H9 (cell line): ENCODE measurements around the gene IL17RE. TPM values are rescaled to one million over a fixed set of nuclear protein-coding genes. Genes with fewer than 3 reads are reported as not detected.

Source experiments
- DNase-seq: peaks from one replicate; pipeline ENCODE4 v3.0.0-alpha.2; 2017
- H2AFZ ChIP-seq: one replicate; pipeline ENCODE4 v1.6.1; 2013; ENCODE audit warnings: mild to moderate bottlenecking, low read length, control low read depth, moderate library complexity
- H2AK5ac ChIP-seq: 2 replicates; pipeline ENCODE4 v1.6.1; 2013; ENCODE audit warnings: low read length, control low read depth, mixed read lengths; ENCODE audit not compliant: insufficient read length
- H2BK120ac ChIP-seq: one replicate; pipeline ENCODE4 v1.6.1; 2013; ENCODE audit warnings: low read depth, mild to moderate bottlenecking, low read length, control low read depth, inconsistent platforms; ENCODE audit not compliant: poor library complexity, severe bottlenecking
- H2BK12ac ChIP-seq: 2 replicates; pipeline ENCODE4 v1.6.1; 2013; ENCODE audit warnings: low read length, control low read depth, mixed read lengths, low read depth; ENCODE audit not compliant: insufficient read length
- H2BK15ac ChIP-seq: 2 replicates; pipeline ENCODE4 v1.6.1; 2013; ENCODE audit warnings: low read depth, low read length, control low read depth
- H2BK20ac ChIP-seq: one replicate; pipeline ENCODE4 v1.6.1; 2013; ENCODE audit warnings: low read depth, mild to moderate bottlenecking, low read length, control low read depth, inconsistent platforms; ENCODE audit not compliant: poor library complexity, severe bottlenecking
- H2BK5ac ChIP-seq: 2 replicates; pipeline ENCODE4 v1.6.1; 2013; ENCODE audit warnings: low read length, control low read depth, mixed read lengths; ENCODE audit not compliant: insufficient read length
- H3K14ac ChIP-seq: 2 replicates; pipeline ENCODE4 v1.6.1; 2013; ENCODE audit warnings: low read length, control low read depth; ENCODE audit not compliant: insufficient read depth
- H3K18ac ChIP-seq: 2 replicates; pipeline ENCODE4 v1.6.1; 2013; ENCODE audit warnings: low read depth, mild to moderate bottlenecking, mixed read lengths, low read length, control low read depth; ENCODE audit not compliant: insufficient read length
- H3K23ac ChIP-seq: 2 replicates; pipeline ENCODE4 v1.6.1; 2013; ENCODE audit warnings: low read length, control low read depth, mixed read lengths, low read depth; ENCODE audit not compliant: insufficient read length
- H3K23me2 ChIP-seq: 2 replicates; pipeline ENCODE4 v1.6.1; 2013; ENCODE audit warnings: low read depth, mild to moderate bottlenecking, mixed read lengths, low read length, control low read depth; ENCODE audit not compliant: insufficient read length, poor library complexity, severe bottlenecking
- H3K27ac ChIP-seq: 2 replicates; pipeline ENCODE4 v1.5.1; 2013; ENCODE audit warnings: low read length, control low read depth, mixed read lengths, low read depth; ENCODE audit not compliant: insufficient read length
- H3K27me3 ChIP-seq: 2 replicates; pipeline ENCODE4 v1.6.1; 2013; ENCODE audit warnings: low read length, control low read depth, inconsistent platforms; ENCODE audit not compliant: insufficient read depth
- H3K4ac ChIP-seq: 2 replicates; pipeline ENCODE4 v1.6.1; 2013; ENCODE audit warnings: low read depth, mild to moderate bottlenecking, control low read depth, inconsistent platforms, low read length, moderate library complexity
- H3K4me1 ChIP-seq: 2 replicates; pipeline ENCODE4 v1.6.1; 2013; ENCODE audit warnings: low read length, control low read depth, inconsistent platforms; ENCODE audit not compliant: insufficient read depth
- H3K4me2 ChIP-seq: 2 replicates; pipeline ENCODE4 v1.6.1; 2013; ENCODE audit warnings: low read length, control low read depth, mixed read lengths; ENCODE audit not compliant: insufficient read length, insufficient read depth
- H3K56ac ChIP-seq: 2 replicates; pipeline ENCODE4 v1.6.1; 2013; ENCODE audit warnings: low read depth, mild to moderate bottlenecking, mixed read lengths, low read length, control low read depth; ENCODE audit not compliant: insufficient read length
- H3K79me1 ChIP-seq: 2 replicates; pipeline ENCODE4 v1.6.1; 2013; ENCODE audit warnings: low read depth, mild to moderate bottlenecking, moderate library complexity, low read length, control low read depth, inconsistent platforms; ENCODE audit not compliant: insufficient read depth, poor library complexity, severe bottlenecking
- H3K79me2 ChIP-seq: 2 replicates; pipeline ENCODE4 v1.6.1; 2013; ENCODE audit warnings: low read length, control low read depth, inconsistent platforms; ENCODE audit not compliant: insufficient read depth
- H3K9ac ChIP-seq: 2 replicates; pipeline ENCODE4 v1.6.1; 2013; ENCODE audit warnings: low read length, control low read depth, mixed read lengths; ENCODE audit not compliant: insufficient read length; ENCODE audit errors: extremely low read depth
- H3K9me3 ChIP-seq: one replicate; pipeline ENCODE4 v1.6.1; 2013; ENCODE audit warnings: low read depth, low read length, inconsistent platforms; ENCODE audit not compliant: control insufficient read depth
- H3T11ph ChIP-seq: one replicate; pipeline ENCODE4 v1.6.1; 2013; ENCODE audit warnings: mild to moderate bottlenecking, low read length, control low read depth, inconsistent platforms
- H4K20me1 ChIP-seq: one replicate; pipeline ENCODE4 v1.6.1; 2013; ENCODE audit not compliant: control insufficient read depth, insufficient read length, insufficient read depth
- H4K5ac ChIP-seq: 2 replicates; pipeline ENCODE4 v1.6.1; 2013; ENCODE audit warnings: low read depth, mild to moderate bottlenecking, mixed read lengths, low read length, control low read depth; ENCODE audit not compliant: insufficient read length
- H4K8ac ChIP-seq: replicated peaks from 2 replicates; pipeline ENCODE4 v1.6.1; 2013; ENCODE audit warnings: low read length, control low read depth, mixed read lengths, low read depth; ENCODE audit not compliant: insufficient read length
- H4K91ac ChIP-seq: 2 replicates; pipeline ENCODE4 v1.6.1; 2013; ENCODE audit warnings: low read depth, mild to moderate bottlenecking, moderate library complexity, mixed read lengths, low read length, control low read depth; ENCODE audit not compliant: insufficient read length
- H3K27ac Mint-ChIP-seq, 3 experiments: 2 replicates in 2 of 3; 3 replicates in 1 of 3; pipeline ENCODE4 v1.8.0; 2020 to 2021; ENCODE audit warnings: mixed read lengths in 3 of 3, mild to moderate bottlenecking in 1 of 3, moderate library complexity in 1 of 3
- H3K27me3 Mint-ChIP-seq: 2 replicates; pipeline ENCODE4 v1.8.0; 2021; ENCODE audit warnings: low read depth, mild to moderate bottlenecking, moderate library complexity, mixed read lengths
- H3K36me3 Mint-ChIP-seq, 3 experiments: 2 replicates in 2 of 3; 3 replicates in 1 of 3; pipeline ENCODE4 v1.8.0; 2020 to 2021; ENCODE audit warnings: low read depth in 3 of 3, mixed read lengths in 3 of 3; ENCODE audit not compliant: insufficient read depth in 1 of 3
- H3K4me1 Mint-ChIP-seq, 2 experiments: 2 replicates each; pipeline ENCODE4 v1.8.0; 2020; ENCODE audit warnings: mixed read lengths in 2 of 2
- H3K4me3 Mint-ChIP-seq, 2 experiments: 2 replicates in 1 of 2; 3 replicates in 1 of 2; pipeline ENCODE4 v1.8.0; 2020 to 2021; ENCODE audit warnings: mild to moderate bottlenecking in 2 of 2, mixed read lengths in 2 of 2, moderate library complexity in 1 of 2
- H3K9me3 Mint-ChIP-seq, 2 experiments: 2 replicates in 1 of 2; 3 replicates in 1 of 2; pipeline ENCODE4 v1.8.0; 2020; ENCODE audit warnings: mild to moderate bottlenecking in 2 of 2, mixed read lengths in 2 of 2, moderate library complexity in 1 of 2
- CTCF ChIP-seq: fragments of 200-600 bp; sonication (generic); conservative IDR thresholded peaks from 3 replicates; pipeline ENCODE4 v1.8.0; 2021; ENCODE audit warnings: antibody characterized with exemption, mild to moderate bottlenecking
- WGBS: extraction: QIAGEN DNeasy Blood & Tissue Kit; methylation state at CpG from one replicate; pipeline ENCODE4 v1.1.7; 2013; ENCODE audit warnings: missing lambda C conversion rate, low lambda C conversion rate, mixed read lengths; ENCODE audit not compliant: insufficient read length; ENCODE audit errors: extremely low coverage; 5-methylcytosine and 5-hydroxymethylcytosine counted together
- total RNA-seq: library from RNA; stranded (reverse); gene quantifications from 2 replicates; pipeline ENCODE4 v1.2.1, GENCODE V29; 2021

Gene IL17RE
- total RNA-seq, 1 experiment from 2014 or later: 2.1 TPM

GRCh38 chr3:9942934-9943690 is 40.5 kb downstream of the IL17RE start:
- Histone ChIP-seq H3K23ac (no peak overlapping the region), H3T11ph (no peak overlapping the region), H3K4me2 (no peak overlapping the region), H3K79me1 (no peaks in the 10 kb centered on the region), H3K14ac (no peak overlapping the region), H3K9me3 (no peaks in the 10 kb centered on the region), H2BK20ac (no peak overlapping the region), H3K27ac (no peak overlapping the region), H2BK5ac (no peak overlapping the region), H2BK120ac (no peak overlapping the region), H3K18ac (no peak overlapping the region), H2AFZ (no peak overlapping the region), H3K4ac (no peak overlapping the region), H3K23me2 (peaks cover 14% of the 10 kb centered on the region), H3K79me2 (no peaks in the 10 kb centered on the region), H4K91ac (no peak overlapping the region), H3K27me3 (no peaks in the 10 kb centered on the region), H4K8ac (no peak overlapping the region), H4K20me1 (no peaks in the 10 kb centered on the region), H3K56ac (no peak overlapping the region), H4K5ac (no peak overlapping the region), H3K9ac (no peak overlapping the region), H3K4me1 (no peaks in the 10 kb centered on the region), H2BK12ac (no peak overlapping the region), H2AK5ac (no peak overlapping the region), H2BK15ac (no peak overlapping the region)
- Mint-ChIP-seq H3K9me3 (peaks cover 0 to 2% of the 10 kb centered on the region in 2 experiments; a peak in 2 of 5 replicates), H3K4me3 (no peak overlapping the region), H3K27me3 (peaks cover 7% of the 10 kb centered on the region), H3K4me1 (0 out of 4 replicates have a peak, but pooled peaks cover 0 to 6% of the 10 kb centered on the region in 2 experiments), H3K36me3 (peaks cover 2 to 29% (median 10%) of the 10 kb centered on the region in 3 experiments; a peak in 6 of 7 replicates), H3K27ac (peak overlapping the region in 1 of 3 experiments; percentile 33; a peak in 2 of 7 replicates)
- no peak for TF ChIP-seq CTCF
- no CpG with 5 or more reads among the region's 11 CpGs for WGBS
- no peak for DNase-seq
